Adrenal gland (tissue), 5 donors: ENCODE results near the gene ARMC9.

ENCODE experiments used
- CTCF ChIP-seq, 6 experiments: fragments of 450-650 bp in 4 of 6; fragments of 200-600 bp in 2 of 6; sonication (generic) in 1 of 6; IDR thresholded peaks; 1 replicate in 5 of 6; 2 replicates in 1 of 6; pipeline versions ENCODE4 v1.5.1 to v1.8.0; 2016 to 2021; ENCODE audit warnings: antibody characterized with exemption in 6 of 6, mild to moderate bottlenecking in 2 of 6, moderate library complexity in 1 of 6
- POLR2A ChIP-seq, 2 donors: fragments of 450-650 bp; IDR thresholded peaks; one replicate each; pipeline ENCODE4 v1.6.1; 2017; ENCODE audit warnings: antibody characterized with exemption in 2 of 2, mild to moderate bottlenecking in 2 of 2, moderate library complexity in 1 of 2
- donor health status: DM: no; HTN: no; CAD: no.

- no peak for TF ChIP-seq POLR2A (IDR thresholded peaks at IDR 0.05)
- TF ChIP-seq CTCF (IDR thresholded peaks at IDR 0.05) = no peak
Measured at GRCh38 chr2:231364961-231365810, 166.8 kb downstream of the ARMC9 start.
